C4-2B (cell line): Measurements from ENCODE around the gene BNC1.

Experiments
- ZFX ChIP-seq: fragments of 450-650 bp; IDR thresholded peaks from 2 replicates; pipeline ENCODE4 v1.6.1; 2017
- TF ChIP-seq, protein P1 (sequence below): fragments of 450-650 bp; conservative IDR thresholded peaks from 2 replicates; pipeline ENCODE4 v1.5.1; 2017; ENCODE audit warnings: mild to moderate bottlenecking

DNA sequence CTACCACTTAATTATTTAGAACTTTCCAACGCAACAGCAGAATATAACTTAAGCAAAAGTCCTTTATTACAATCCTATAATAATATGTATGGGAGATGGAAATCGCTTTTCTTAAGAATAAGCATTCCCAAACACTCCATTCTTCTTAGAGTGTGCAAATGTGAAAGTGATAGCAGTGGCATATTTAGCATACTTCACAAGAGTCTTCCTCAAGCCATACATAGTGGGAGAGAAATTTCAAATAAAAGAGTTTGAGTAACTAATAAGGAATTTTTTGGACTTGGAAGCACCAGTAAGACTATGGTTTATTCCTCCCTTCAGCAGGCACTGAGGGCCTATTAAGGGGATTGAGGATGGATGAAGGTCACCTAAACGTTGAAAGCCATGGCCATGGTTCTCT lies 22.1 kb upstream of the BNC1 start:
- TF ChIP-seq, protein P1, sequence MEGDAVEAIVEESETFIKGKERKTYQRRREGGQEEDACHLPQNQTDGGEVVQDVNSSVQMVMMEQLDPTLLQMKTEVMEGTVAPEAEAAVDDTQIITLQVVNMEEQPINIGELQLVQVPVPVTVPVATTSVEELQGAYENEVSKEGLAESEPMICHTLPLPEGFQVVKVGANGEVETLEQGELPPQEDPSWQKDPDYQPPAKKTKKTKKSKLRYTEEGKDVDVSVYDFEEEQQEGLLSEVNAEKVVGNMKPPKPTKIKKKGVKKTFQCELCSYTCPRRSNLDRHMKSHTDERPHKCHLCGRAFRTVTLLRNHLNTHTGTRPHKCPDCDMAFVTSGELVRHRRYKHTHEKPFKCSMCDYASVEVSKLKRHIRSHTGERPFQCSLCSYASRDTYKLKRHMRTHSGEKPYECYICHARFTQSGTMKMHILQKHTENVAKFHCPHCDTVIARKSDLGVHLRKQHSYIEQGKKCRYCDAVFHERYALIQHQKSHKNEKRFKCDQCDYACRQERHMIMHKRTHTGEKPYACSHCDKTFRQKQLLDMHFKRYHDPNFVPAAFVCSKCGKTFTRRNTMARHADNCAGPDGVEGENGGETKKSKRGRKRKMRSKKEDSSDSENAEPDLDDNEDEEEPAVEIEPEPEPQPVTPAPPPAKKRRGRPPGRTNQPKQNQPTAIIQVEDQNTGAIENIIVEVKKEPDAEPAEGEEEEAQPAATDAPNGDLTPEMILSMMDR, result no peak
- TF ChIP-seq ZFX, result no peak
